SIG-M5 treated with dmso at 0.1 percent for 504 hours (cell line): Measurements from ENCODE around the gene GAS6.
"Not testable (repeated sequence)": the region's sequence is repeated elsewhere in the genome, so short reads cannot be mapped to it uniquely, and the experiment has no call there.

Experiments used
- DNase-seq: peaks from one replicate; lab custom pipeline; 2025; ENCODE audit not compliant: unreplicated experiment; lab: John Stamatoyannopoulos, UW

Gene GAS6

DNA sequence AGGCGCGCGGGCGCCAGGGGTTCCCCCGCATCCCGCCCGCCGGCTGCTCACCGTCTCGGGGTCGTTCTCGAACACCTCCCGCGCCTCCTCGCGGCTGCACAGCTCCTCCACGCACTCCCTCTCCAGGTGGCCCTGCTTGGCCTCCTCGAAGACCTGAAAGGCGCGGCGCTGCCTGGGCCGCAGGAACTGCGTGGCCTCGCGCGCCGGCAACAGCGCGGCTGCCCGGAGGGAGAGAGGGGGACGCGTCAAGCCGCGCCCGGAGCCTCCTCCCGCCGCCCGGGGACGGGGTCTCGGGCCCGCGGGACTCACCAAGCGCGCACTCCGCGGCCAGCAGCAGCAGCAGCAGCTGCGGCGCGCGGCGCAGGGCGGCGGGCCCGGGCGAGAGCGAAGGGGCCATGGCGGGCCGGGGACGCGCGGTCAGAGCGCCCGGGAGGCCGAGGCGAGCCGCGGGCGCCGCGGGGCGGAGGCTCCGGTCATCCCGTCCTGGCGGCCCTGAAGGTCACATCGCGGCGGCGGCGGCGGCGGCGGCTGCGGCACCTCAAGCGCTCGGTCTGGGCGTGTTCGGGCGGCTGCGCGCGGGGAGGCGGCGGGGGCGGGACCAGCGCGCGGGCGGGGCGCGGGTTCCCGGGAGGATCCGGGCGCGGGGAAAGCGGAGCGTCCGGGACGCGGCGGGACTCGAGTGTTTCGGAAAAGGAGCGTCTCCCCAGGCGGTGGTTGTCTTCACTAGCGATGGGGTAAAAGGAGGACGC, at the start of gene GAS6:
TSS of gene GAS6 (minus strand) at position 553 of the 749 bp plus-strand sequence. CDS start at position 397, 156 bp downstream.
- no peak for DNase-seq

DNA sequence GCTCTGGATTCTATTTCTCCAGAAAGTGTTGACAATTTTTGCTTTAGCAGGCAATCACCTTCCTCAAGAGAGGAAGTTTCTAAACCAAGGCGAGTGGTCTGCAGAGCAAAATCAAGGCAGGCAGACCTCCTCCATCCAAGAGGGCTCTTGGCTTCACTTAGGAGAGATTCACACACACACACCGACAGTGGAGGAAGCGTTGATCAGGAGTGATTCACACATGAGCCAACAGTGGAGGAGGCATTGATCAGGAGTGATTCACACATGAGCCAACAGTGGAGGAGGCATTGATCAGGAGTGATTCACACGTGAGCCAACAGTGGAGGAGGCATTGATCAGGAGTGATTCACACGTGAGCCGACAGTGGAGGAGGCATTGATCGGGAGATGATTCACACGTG, 49.5 kb upstream of the GAS6 start:
- not testable (repeated sequence) for DNase-seq

DNA sequence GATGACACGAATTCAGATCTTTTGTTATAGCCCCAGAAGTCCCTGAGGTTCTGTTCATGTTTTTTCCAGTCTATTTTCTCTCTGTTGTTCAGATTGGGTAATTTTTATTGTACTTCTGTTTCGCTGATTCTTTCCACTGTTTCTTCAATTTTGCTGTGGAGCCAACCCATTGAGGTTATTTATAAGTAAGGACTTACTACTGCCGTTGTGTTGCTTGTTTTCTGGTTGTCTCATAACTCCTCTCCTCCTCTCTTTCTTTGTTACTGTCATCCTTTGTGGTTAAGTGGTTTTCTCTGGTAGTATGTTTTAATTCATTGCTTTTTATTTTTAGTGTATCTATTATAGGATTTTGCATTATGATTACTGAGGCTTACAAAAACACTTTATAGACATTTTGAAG, 48.7 kb upstream of the GAS6 start:
- DNase-seq, result no peak

DNA sequence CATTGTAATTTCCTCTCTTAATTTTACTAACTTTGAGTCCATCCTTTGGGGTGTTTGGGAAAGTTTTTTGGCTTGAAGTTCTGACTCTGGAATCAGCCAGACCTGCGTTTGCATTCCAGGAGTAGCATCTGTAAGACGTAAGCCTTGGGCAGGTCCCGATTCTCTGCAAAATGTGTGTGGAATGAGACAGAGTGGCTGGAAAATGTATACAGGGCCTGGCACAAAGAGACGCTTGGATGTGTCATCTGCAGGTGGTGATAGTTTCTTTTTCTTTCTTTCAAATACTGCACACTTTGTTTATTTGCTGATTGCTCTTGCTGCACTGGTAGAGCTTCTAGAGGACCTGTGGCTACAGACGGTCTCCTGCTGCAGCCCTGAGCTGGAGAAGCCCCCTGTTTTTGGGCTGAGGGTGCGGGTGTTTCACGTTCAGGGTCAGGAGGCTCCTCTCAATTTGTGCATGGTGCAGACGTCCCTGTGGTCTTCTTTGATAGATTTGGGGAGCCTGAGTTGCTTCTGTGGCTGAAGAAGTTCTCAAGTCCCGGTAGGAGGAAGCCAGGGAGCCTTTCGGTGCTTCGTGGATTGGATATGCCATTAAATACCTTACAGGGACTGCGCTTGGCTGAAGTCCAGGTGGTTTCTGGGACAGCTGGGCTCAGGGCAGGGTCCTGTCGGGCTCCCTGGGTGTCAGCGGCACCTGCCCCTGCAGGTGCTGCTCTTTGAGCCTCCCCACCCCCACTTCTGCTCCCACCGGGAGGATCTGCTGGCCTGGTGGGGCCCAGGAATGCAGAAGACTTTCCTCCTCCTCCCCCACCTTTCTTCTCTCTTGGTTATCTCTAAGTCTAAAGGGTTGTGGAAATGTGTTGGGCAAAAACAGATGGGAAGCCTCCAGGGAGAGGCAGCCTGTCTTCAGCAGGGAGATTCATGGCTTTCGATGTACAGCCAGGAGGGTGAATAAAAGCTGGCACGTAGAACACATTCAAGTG, 44.0 kb upstream of the GAS6 start:
- no peak for DNase-seq

DNA sequence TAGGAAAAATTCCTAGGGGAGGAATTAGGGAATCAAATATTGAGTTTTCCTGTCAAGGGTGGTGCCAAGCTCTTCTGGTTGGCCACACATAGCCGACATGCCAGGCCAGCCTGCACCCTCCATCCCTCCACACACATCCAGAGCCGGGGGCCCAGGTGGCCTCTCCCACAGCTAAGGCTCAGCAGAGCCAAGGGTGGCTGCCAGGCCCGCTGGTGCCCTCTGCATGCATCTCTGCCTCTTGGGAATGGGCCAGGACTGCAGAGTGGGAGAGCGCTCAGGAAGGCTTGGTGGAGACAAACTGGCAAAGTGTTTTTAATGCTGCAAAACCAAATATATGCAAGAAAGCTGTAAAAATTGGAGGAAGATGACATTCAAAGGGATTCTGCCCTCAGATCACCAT, 42.7 kb upstream of the GAS6 start:
- no peak for DNase-seq

DNA sequence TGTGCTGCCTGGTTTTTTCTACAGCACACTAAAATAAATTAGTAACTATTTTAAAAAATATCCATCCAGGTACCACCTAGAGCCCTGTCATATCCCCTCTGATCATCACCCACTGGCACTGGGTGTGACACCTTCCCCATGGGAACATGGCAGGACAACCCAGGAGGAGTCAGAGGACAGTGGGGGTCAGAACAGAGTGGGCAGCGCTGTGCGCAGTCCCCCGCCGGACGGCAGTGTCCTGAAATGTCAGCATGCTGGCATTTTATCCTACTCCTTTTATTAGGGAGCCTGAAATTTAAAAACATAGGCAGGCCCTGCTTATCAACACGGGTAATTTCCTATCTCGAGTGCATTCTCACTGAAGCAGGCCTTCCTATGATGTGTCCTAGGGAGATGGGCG, 42.1 kb upstream of the GAS6 start:
- DNase-seq, result no peak

DNA sequence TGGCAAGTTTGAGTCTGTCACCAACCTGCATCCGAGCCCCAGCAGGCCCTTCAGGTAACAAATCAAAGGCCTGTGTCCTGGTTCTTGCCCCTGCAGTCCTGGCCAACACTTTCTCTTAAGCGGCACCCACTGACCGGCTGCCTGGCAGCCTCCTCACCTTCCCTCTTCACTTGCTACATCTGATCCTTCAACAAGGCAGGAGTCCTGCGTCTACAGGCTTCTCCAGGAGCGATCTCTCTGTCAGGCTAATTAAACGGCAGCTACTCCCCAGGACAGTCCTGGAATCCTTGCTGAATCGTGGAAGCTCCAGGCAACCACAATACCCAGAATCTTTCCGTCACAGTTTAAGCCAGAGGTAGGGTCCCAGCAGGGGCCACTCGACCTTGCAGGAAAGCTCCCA, 41.1 kb upstream of the GAS6 start:
- no peak for DNase-seq

DNA sequence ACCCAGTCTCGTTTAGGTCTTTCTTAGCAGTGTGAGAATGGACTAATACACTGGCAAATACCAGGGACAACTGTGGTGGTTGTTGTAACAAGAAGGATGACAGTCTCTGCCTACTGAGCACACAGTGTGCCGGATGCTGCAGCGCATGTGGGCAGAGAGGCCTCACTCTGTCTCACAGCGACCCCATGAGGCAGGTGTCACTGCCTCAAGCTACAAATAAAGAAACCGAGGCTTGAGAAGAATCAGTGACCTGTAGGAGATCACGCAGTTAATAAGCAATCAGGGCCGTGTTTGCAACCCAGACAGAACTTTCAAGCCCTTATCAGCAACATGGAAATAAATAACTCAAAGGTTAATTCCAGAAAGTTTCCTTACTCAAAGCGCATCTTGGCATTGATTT, 40.5 kb upstream of the GAS6 start:
- no peak for DNase-seq

DNA sequence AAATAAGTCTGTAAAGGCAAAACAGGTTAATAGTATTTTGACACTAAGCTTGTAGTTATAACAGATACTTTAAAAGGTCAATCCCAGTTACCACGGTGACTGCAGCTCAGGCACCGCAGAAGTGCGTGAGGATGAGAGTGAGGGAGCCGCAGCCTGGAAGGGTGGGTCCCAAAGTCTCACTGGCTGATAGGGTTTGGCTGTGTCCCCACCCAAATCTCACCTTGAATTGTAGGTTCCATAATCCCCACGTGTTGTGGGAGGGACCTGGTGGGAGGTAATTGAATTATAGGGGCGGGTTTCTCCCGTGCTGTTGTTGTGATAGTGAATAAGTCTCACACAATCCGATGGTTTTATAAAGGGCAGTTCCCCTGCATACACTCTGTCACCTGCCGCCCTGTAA, 40.0 kb upstream of the GAS6 start:
- no peak for DNase-seq

DNA sequence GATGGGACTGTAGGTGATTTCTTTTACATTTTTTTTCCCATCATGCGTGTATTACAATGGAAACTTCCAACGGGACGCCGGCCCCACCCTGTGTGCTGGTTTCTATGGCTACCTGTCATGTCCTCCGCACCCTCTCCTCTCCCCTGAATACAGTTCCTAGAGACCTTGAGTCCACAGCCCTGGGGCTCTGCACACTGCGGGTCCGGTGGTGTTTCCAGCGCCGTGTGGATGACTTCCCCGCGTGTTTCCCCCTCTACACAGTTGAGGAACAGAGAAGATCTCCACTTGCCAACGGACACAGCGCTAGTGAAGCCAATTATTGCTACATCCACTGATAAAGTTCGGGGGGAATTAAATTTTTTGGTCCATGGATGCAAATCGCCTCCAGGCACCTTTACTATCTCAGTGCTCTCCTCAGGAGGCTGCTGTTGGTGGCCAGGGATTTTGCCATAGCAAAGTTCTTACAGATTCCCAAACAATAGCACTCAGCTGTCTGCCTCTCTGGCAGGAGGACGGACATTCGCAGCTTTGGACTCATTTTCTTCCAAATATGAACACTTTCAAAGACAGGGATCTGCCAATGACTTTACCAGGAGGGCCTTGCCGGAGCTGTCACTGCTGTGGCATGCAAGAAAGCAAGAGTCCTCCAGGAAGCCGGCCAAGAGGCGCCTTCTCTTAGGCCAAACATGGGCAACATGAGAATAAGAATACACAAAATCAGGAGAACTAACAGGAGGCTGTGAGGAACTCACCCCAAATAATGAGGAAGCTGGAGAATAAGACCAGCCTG, 39.3 kb upstream of the GAS6 start:
- DNase-seq, result no peak

DNA sequence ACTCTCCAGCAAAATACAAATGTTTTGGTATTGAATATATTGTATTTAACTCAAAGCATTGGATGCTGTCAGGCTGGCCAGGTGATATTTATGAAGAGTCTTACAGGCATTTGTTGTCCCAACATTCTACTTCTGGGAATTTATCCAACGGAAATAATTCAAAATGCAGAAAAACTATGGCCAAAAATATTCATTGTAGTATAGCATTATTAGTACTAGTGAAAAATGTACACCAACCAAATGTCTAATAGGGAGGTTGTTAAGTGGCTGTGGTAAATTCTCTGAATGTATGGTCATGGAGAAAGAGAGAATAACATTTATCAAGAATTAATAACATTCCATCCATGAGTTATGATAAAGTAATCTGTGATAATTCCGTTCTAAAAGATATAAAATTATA, 38.6 kb upstream of the GAS6 start:
- DNase-seq, result no peak

DNA sequence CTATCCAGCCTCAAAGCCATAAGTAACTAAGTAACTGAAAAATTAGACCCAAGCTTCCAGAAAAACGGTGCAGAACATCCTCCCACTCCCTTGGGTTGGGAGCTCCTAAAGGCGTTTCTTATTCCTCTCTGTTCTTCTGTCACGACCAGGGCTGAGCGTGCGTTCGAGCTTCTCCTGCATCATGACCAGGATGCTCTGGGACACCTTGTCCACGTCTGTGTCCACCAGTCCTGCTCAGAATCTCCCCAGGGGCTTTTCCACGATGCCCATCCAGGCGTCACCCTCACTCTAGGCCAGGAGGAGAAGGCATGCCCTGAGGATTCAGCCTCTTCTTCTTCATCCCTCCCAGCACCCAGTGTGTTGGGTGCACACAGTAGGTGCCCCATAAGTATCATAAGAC, 37.8 kb upstream of the GAS6 start:
- DNase-seq, result no peak

DNA sequence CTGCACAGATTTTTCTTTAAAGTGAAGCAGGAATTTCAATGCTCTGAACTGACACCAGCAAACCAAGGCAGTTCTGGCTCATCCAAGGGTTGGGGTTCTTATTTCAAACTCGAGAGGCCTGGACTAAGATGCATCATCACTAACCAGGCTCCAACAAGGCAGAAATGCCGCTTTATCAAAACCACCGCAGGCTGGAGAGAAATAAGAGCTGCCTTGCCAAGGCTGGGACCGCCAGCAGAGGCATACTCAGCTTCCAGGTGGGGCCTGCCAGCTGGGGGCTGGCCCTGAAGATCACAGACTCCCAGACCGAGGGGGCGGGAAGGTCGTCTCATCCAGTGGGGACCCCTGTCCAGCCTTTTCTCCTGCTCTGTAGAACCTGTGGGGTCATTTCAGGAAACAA, 37.4 kb upstream of the GAS6 start:
- no peak for DNase-seq

DNA sequence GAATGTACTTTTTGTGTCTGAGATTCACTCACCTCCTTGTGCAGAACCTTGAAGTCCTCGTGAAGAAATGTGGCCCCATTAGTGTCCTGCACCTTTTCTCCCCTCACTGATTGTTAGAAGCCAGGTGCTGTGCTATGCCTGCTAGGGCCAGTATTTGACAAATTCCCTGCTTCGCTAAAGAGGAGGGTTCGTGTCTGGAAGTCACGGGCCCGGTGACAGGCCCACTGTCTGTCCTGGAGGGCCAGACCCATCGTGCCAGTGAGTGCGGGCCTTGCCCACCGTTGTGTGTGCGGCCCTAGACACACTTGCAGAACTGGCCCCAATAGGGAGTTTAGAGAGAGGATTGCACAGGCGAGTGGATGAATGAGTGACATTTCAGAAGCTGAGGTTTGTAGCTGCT, 36.8 kb upstream of the GAS6 start:
- no peak for DNase-seq

DNA sequence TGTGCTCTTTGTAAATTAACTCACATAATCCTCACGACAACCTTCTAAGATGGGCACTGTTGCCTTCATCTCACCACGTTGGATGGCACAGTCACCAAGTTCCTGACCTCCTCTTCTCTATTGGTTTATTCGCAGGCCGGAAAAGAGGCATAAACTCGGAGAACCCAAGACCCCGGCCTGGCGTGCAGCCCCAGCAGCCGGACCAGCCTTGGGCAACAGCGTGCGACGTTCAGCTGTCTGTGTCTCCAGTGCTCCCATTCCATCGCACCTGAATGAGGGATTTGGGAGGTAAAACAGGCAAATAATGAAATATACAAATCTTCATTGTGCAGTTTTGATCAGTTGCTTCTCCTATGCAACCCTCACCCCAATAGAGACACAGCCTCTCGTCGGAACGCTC, 34.5 kb upstream of the GAS6 start:
- DNase-seq, result no peak

DNA sequence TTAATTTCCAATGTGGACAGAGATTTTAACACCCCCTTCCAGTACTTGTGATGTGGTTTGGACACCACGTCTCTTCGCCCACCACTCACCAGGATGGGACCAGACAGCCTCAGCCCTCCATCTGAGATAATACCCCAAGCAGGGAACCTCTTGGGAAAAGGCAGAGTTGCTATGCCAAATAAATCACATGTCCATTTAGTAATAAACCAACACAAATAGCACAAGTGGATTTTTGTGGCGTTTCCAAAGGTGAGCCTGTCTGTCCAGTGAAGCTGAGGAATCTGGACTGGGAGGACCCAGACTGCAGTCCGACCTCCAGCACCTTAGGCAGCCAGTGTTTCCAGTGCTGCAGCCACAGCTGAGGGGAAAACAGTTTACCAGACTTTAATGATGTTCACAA, 34.1 kb upstream of the GAS6 start:
- DNase-seq, result no peak

DNA sequence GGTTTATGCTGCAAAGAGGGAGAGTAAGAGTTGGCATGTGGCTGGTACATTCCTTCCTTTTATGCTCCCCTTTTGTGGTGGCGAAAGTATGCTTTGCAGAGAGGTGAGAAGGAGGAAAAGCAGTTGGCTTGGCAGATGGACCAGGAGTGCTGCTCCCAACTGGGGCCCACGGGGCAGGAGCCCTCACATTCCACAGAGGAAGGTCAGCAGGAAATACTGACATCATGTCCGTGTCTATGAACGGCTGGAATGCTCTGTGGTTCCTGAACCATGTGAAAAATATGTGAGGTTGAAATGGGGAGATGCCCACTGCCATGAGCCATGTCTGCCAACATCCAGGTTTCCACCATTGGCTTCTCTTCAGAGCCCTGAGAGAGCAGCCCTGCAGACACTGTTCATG, 33.3 kb upstream of the GAS6 start:
- DNase-seq, result no peak

DNA sequence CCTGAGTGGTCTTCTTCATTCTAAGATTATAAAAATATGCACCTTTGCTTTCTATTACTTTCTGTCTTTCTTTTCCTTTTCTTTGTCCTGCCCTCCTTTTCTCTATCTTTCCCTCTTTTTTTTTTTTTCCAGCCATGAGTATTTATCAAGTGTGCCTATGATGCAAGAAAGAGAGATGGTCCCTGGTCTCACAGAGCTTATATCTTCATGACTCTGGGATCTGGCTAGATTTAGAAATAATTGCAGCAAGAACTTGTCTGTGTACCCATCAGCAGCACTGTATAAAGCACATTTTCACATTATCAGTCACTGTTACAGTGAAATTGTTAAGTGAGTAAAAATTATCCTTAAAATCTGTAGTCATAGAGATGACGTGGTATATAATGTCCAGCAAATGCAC, 31.6 kb upstream of the GAS6 start:
- DNase-seq, result no peak

DNA sequence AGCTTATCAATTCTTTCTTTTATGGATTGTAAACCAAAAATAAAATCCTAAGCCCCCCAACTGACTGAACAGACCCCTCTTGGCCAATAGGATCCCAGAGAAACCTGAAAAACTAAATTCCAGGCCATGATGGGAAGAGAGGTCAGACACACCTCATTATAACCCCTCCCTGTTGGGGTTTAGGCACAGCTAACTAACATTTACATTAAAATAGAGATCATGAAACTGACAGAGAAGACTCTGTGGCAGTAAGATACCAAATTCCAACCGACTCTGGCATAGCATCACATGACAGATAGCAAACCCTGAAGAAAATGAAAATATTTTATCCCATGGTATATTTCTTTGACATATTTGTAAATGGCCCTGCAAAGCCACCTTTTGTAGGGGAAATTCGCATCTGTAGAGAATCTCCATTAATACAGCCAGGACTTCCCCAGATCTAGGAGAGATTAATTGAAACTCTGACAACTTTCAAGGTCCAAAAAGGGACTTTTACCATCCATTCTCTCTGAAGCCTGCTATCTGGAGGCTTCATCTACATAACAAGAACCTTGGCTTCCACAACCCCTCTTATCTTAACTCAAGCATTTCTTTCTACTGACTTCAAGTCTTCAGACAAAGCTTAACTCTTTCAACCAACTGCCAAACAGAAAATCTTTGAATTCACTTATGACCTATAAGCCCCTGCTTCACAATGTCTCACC, 27.1 kb upstream of the GAS6 start:
- no peak for DNase-seq

DNA sequence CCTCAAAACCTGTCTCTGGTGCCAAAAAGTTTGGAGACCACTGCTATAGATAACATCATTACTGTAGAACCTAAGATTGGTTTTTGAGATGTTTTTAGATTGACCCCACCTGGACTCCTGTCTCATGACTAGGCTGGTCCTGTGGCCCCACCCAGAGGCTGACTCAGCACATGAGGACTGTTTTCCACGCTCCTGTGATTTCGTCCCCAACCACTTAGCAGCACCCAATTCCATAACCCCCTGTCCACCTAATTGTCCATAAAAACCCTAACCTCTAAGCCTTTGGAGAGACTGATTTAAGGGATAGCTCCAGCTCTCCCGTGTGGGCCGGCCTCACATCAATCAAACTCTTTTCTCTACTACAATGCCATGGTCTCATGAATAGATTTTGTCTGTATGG, 25.6 kb upstream of the GAS6 start:
- DNase-seq, result no peak
